Sigmoid colon (tissue), 4 donors: Measurements from ENCODE around the gene RNPS1.

ENCODE experiments used
- POLR2AphosphoS5 ChIP-seq, 4 donors: sonication (generic); formaldehyde crosslinking; IDR thresholded peaks; one replicate each; pipeline ENCODE4 v1.6.1; 2017; ENCODE audit warnings: antibody characterized with exemption in 4 of 4
- TF ChIP-seq, protein P1 (sequence below), 4 experiments: fragments of 450-650 bp in 3 of 4; fragments of 200-600 bp in 1 of 4; IDR thresholded peaks; one replicate each; pipeline ENCODE4 v1.5.1; 2016 to 2019; ENCODE audit warnings: antibody characterized with exemption in 4 of 4, mild to moderate bottlenecking in 3 of 4, moderate library complexity in 2 of 4

DNA sequence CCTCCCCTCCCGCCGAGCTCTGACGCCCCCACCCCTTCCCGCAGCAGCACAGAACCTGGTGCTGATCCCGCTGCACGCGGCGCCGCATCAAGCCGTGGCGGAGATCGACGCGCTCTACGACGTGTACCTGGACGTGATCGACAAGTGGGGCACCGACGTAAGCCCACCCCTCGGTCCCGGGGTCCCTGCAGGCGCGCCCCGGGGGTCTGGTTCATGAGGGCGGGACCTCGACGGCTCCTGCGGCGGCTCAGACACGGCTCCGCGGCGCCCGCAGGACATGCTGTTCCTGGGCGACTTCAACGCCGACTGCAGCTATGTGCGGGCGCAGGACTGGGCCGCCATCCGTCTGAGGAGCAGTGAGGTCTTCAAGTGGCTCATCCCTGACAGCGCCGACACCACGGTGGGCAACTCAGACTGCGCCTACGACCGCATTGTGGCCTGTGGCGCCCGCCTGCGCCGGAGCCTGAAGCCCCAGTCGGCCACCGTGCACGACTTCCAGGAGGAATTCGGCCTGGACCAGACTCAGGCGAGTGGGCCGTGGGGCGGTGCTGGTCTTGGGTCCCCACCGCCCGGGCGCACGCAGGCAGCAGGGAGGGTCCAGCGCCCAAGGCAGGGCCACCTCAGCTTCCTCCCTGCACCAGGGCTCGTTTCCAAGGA is 30.3 kb downstream of the RNPS1 start:
- TF ChIP-seq, protein P1, sequence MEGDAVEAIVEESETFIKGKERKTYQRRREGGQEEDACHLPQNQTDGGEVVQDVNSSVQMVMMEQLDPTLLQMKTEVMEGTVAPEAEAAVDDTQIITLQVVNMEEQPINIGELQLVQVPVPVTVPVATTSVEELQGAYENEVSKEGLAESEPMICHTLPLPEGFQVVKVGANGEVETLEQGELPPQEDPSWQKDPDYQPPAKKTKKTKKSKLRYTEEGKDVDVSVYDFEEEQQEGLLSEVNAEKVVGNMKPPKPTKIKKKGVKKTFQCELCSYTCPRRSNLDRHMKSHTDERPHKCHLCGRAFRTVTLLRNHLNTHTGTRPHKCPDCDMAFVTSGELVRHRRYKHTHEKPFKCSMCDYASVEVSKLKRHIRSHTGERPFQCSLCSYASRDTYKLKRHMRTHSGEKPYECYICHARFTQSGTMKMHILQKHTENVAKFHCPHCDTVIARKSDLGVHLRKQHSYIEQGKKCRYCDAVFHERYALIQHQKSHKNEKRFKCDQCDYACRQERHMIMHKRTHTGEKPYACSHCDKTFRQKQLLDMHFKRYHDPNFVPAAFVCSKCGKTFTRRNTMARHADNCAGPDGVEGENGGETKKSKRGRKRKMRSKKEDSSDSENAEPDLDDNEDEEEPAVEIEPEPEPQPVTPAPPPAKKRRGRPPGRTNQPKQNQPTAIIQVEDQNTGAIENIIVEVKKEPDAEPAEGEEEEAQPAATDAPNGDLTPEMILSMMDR (IDR thresholded peaks at IDR 0.05) = no peak
- TF ChIP-seq POLR2AphosphoS5 (IDR thresholded peaks at IDR 0.05) = peak in 2 of 4 donors; percentile 32 to 40
